ENCODE results near the gene BCL7A. TPM values are rescaled to one million over a fixed set of nuclear protein-coding genes. Genes with fewer than 3 reads are reported as not detected.

Gene BCL7A
- total and polyA plus RNA-seq, 2 of the 8 experiments (the other 6 are each of a cell fraction or from before 2014, with no cell fraction given), result 11.9 to 12.7 TPM

- TF ChIP-seq USF2 (IDR thresholded peaks at IDR 0.05; ENCODE audit: low read length) (no peak), ATF2 (IDR thresholded peaks at IDR 0.05; ENCODE audit: low read length) (no peak)
Measured at GRCh38 chr12:122049827-122050226, 28.1 kb downstream of the BCL7A start (continued).
